ENCODE results near the gene ZNF43. TPM values are rescaled to one million over a fixed set of nuclear protein-coding genes. Genes with fewer than 3 reads are reported as not detected.
A peak's percentile ranks its signal among the peaks of the same experiment; 100 is the strongest.
"Not testable (repeated sequence)": the region's sequence is repeated elsewhere in the genome, so short reads cannot be mapped to it uniquely, and the experiment has no call there.

Gene ZNF43
- total RNA-seq: 1 to 10 TPM; 6.5 to 8.6 TPM
- long read RNA-seq, transcript ZNF43-201 (4 exons, 2,881 nt): major isoform, 8 of 10 reads
- long read RNA-seq, partial matches to known transcripts: 0 of 10 reads
- long read RNA-seq, other reads (novel, unspliced or antisense): 0 of 10 reads

DNA sequence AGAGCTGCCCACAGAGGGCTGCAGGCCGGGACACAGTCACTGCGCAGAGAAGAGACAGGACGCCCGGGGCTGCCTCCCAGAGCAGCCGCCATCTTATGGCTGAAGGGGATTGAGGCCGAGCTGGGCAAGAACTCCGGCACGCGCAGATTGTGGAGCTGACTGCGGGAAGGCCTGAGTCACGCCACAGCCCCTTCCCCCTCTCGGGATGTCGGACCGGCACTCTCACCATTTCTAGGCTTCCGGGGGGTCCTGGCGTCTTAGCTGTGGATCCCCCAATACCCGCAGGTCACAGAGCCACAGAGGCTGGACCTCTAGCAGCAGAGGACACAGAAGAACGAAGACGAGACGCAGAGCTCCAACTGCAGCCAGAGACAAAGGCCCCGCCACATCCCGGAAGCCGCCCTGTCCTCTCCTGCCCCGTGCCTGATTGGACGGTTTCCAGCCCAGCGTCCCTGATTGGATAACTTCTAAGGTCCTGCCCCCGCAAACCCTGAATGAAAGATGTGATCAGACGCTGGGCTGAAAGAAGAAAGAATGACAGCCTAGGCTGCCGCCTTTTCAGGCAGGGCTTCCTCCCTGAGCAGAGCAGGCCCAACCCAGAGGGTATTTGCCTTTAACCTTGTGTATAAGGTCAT is at the start of gene ZNF43:
Gene ZNF43 (minus strand): TSS at position 373 of the 635 bp plus-strand sequence. CDS start 144 bp downstream, at position 229.
- intact Hi-C loops (cut with DNase I): loop anchor here in 1 of 2 donors (5.0 kb wide), 1 partner anchor 69 kb away; the partner anchor contains the start of gene ZNF100
- peak; percentile 99 for DNase-seq
- ATAC-seq: peak; percentile 98 to 99

DNA sequence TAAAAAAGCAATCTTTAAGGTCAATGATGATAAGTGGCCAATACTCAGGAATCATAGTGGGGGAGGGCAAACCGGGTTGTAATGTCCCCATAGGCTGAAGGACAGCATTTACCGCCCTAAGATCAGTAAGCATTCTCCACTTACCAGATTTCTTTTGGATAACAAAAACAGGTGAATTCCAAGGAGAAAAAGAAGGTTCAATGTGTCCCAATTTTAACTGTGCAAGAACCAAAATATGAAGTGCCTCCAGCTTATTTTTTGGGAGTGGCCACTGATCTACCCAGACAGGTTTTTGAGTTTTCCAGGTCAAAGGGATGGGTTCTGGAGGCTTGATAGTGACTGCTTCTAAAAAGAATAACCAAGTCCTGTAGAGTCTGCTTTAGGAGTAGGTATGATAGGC is 49.5 kb upstream of the ZNF43 start:
- intact Hi-C loops (cut with DNase I); DNase-seq; ATAC-seq: not testable (repeated sequence)

DNA sequence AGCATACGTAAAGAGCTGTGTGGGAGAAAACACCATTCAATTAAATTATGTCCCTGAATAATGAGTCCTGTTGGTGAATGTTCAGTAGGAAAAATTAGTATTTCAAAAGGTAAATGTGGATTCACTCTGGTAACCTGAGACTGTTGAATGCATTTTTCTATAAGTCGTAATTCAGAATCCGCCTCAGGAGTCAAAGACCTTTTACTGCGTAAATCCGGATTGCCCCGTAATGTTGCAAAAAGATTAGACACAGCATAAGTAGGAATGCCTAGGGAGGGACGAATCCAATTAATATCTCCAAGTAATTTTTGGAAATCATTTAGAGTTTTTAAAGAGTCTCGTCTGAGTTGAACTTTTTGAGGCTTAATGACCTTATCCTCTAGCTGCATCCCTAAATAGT is 48.8 kb upstream of the ZNF43 start:
- DNase-seq; intact Hi-C loops (cut with DNase I); ATAC-seq: not testable (repeated sequence)

DNA sequence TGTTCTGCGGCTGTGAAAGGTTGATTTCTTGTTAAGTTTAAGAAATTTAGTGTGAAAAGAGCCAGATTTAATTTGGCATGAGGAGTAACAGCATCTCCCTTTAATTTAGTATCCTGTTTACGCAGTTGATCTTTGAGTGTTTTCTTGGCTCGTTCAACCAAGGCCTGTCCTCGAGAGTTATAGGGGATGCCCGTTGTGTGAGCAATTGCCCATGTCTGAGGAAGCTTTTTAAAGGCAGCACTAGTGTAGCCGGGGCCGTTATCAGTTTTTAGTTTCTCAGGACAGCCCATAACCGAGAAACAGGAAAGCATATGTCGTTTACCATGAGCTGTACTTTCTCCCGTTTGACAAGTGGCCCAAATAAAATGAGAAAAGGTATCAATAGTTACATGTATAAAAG is 47.5 kb upstream of the ZNF43 start:
- ATAC-seq (no peak), DNase-seq (no peak)
- intact Hi-C loops (cut with DNase I): no loop called here

DNA sequence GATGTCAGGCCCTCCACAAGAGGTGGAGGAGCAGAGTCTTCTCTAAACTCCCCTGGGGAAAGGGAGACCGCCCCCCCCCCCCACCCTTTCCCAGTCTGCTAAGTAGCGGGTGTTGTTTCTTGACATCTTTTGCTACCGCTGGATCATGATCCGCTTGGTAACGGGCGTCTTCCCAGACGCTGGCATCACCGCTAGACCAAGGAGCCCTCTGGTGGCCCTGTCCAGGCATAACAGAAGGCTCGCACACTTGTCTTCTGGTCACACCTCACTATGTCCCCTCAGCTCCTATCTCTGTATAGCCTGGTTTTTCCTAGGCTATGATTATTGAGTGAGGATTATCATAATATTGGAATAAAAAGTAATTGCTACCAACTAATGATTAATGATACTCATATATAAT is 44.8 kb upstream of the ZNF43 start:
- intact Hi-C loops (cut with DNase I); ATAC-seq; DNase-seq: not testable (repeated sequence)

DNA sequence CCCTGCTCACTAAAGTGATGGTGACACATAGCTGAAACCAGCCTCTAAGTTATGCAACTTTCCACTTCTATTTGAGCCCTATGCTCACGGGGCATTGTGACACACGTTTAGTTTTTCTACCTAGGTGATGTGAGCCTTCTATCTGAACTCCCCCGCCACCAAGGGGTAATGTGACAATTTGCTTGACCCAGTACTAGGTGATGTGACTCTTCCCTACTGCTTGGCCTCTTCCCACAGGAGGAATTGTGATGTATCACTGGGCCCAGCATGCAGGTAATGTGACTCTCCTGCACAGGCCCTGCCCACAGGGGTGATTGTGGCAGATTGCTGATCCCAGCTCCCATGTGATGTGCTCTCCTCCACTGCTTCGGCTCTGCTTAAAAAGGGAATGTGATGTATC is 42.7 kb upstream of the ZNF43 start:
- intact Hi-C loops (cut with DNase I): no loop called here
- no peak for ATAC-seq

DNA sequence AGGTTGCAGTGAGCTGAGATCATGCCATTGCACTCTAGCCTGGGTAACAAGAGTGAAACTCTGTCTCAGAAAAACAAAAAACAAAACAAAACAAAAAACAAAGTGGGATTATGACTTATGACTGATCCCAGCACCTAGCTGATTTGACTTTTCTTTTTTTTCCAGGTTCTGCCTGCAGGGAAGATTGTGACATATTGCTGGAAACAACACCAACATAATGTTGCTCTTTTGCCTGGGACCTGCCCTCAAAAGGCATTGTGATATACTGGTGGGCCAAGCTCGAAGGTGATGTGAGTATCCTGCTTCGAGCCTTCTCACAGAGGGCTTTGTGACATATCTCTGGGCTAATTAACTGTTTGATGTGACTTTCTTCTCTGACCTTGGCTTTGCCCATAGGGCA is 42.0 kb upstream of the ZNF43 start:
- intact Hi-C loops (cut with DNase I): no loop called here

More for the DNA sequence above, 42.7 kb upstream of the ZNF43 start:
- no peak for DNase-seq

DNA sequence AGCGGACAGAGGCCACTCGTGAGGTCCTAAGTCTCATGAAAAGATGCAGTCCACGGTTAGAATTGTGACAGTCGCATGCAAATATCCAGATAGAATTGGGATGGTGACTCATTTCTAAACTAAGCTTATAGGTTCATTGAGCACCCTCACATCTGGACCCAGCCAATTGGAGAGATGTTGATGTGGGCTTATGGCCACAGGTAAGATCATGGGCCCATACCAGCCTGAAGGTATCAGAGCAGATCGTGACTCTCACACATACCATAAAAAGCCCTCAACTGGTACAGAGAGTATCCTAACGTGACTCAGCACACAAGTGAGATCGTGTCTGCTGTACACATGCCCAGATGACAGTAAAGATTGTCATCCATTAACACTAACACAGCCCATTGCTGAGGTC is 40.6 kb upstream of the ZNF43 start:
- DNase-seq; ATAC-seq; intact Hi-C loops (cut with DNase I): not testable (repeated sequence)

More for the DNA sequence above, 42.0 kb upstream of the ZNF43 start:
- no peak for ATAC-seq
- DNase-seq: no peak

DNA sequence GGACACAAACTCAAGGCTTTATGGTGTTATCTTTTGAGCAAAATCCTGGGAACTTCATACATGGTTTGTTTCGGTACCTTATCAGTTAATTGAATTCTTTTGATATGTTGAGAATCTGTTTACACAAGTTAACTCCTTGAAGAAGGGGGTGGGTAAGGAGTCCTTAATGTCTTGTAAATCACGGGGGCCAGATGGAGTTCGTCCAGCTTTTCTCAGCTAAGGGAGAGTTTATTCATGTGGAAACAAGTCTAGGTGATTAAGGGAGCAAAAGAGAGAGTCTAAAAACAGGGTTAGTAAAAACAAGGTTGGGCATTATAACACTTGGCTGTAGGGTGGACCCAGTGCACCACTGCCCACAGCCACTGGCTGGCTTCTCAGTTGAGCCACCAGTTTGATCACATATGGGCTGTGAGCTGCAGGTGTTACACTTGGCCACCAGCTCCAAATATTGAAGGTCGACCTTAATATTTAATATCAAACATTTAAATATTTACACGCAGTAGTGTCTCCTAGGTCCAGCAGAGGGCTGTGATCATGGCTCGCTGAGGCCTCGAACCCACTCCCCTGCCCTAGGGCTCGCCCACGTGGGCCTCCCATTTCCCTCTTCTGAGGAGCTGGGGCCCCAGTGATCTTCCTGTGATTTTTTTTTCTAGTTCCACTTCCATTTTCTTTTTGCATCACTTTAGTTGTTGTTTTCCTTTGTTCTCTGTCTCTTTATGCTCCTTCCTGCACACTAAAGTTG is 21.0 kb upstream of the ZNF43 start:
- no peak for ATAC-seq
- no peak for DNase-seq
- intact Hi-C loops (cut with DNase I): no loop called here

DNA sequence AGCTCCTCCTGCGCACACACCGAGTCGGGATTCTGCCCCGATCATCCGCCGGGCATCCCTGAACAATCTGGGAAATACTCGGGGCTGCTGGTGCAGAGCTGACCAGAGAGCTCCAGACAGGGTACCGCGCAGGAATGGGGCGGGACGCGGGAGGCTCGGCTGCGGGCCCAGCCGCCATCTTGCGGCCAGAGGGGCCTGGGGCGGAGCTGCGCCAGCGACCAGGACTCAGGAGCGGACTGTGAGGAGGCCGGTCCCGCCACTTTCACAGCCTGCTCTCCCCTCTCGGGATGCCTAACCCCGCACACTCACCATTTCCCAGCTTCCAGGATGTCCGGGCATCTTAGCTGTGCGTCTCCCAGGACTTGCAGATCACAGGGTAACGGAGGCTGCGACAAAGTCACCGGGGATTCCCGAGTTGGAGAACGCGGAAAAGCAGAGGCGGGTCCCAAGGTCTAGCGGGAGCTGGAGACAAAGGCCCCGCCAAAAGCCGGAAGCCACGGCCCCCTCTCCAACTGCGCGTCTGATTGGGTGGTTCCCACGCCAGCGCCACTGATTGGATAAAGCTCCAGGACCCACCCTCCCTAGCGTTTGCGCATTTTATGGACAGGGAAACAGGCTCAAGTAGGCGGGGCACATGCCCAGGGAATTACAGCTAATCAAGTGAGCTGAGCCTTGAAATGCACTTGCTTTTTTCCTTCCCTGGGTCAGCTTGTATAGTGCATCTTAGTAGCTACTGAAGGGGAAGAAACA is 15.8 kb upstream of the ZNF43 start:
- DNase-seq: peak; percentile 96
- intact Hi-C loops (cut with DNase I): no loop called here
- ATAC-seq: peak; percentile 100

DNA sequence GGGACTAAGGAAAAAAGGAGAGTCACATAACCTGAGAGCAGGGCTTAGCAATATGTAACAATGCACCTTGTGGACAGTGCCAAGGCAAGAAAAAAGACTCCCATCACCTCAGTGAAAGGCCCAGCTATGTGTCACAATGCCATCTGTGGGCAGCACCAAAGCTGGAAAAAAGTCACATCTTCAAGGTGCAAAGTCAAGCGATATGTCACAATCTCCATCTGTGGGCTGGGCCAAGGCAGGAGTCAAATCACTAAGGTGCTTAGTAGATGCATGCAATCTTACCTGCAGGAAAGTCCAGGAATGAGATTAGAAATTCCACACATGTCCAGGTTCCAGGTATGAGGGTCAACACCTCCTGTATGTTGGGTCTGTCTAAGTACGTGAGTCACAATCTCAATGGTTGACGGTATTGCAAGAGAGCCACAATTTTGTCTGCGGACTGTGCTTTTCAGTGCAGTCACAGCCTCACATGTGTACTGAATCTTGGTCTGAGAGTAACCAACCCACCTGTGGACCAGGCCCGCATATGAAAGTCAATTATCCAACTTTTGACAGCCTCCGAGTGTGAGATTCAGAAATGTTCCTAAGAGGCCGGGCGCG is 14.8 kb upstream of the ZNF43 start:
- DNase-seq (no peak), ATAC-seq (no peak)
- intact Hi-C loops (cut with DNase I): no loop called here

DNA sequence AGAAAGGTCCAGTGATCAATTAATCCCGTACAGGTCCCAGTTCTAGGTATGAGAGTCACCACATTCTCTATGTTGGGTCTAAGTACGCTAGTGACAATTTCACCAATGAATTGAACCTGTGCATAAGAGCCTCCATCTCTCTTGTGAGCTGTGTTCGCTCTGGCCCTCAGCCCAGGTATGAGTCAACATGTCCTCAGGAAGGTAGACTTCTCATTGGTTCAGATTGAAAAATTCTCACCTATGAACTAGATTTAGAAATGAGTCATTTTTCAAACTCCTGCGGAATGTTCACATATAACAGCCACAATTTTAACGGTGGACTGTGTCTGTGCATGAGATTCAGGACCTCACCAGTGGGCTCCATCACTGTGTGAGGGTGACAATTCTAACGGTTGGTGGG is 12.7 kb upstream of the ZNF43 start:
- DNase-seq (no peak), ATAC-seq (no peak)
- intact Hi-C loops (cut with DNase I): no loop called here

DNA sequence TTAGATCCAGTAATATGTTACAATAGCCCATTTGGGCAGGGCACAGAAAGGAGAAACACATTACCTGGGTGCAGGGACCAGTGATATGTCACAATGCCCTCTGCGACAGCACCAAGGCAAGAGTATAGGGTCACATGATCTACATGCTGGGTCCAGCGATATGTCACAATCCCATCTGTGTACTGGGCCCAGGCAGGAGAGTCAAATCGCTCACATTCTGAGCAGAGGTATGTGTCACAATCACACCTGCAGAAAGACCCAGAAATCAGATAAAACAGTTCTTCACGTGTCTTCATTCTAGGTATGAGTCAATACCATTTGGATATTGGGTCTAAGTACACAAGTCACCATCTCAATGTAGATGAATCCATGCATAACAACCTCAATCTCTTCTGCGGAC is 7.1 kb upstream of the ZNF43 start:
- intact Hi-C loops (cut with DNase I): no loop called here
- ATAC-seq (no peak), DNase-seq (no peak)

DNA sequence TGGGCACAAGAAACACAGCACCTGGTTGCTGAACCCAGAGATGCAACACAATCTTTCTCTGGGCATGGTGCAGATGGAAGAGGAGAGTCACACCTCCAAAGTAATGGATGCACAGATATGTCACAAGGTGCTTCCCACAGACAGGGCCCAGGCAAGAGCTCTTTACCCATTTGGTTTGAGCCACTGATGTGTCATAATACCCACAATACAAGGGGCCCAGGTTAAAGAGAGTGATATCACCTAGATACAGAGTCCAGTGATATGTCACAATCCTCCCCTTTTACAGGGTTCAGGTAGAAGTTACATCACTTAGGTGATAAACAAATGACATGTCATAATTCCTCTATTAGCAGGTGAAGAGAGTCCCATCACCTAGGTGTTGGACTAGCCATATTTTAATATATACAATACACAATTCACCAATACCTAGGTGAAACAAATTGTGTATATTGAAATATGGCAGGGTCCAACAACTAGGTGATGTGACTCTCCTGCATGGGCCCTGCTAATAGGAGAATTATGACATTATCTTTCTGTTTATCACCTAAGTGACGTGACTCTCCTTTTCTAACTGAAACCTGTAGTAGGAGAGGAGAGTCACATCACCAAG is 5.6 kb upstream of the ZNF43 start:
- intact Hi-C loops (cut with DNase I): no loop called here
- ATAC-seq: no peak
- no peak for DNase-seq

DNA sequence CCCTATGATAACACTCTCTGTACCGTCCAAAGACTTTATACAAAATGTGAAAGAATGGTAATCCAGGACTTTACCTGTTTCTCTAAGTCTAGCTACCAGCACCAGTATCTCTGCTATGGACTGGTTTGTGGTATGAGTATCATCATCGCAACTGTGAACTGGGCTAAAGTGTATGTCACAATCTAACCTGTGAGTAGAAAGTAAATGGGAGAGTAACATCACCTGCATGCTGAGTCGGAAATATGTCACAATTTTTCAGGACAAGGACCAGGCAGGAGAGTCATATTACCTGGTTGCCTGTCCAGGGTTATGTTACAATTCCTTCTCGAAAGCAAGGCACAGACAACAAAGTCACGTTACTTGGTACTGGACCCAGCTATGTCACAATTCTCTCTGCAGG is 5.1 kb upstream of the ZNF43 start:
- no peak for DNase-seq
- no peak for ATAC-seq
- intact Hi-C loops (cut with DNase I): no loop called here

DNA sequence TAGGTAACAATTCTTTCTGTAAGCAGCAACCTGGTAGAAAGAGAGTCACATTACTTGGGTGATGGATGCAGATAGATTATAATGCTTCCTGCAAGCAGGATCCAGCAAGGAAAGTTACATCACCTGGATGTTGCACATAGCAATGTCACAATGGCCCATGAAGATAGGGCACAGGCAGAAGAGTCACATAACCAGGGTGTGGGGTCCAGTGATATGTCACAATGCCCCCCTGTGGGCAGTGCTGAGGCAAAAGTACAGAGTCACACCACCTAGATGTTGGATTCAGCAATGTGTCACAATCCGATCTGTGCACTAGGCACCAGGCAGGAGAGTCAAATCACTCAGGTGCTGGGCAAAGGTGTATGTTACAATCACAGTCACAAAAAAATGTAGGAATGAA is 4.0 kb upstream of the ZNF43 start:
- intact Hi-C loops (cut with DNase I): loop anchor here in 1 of 2 donors (5.0 kb wide), 1 partner anchor 73 kb away; the partner anchor contains the start of gene ZNF100
- ATAC-seq (no peak), DNase-seq (no peak)

DNA sequence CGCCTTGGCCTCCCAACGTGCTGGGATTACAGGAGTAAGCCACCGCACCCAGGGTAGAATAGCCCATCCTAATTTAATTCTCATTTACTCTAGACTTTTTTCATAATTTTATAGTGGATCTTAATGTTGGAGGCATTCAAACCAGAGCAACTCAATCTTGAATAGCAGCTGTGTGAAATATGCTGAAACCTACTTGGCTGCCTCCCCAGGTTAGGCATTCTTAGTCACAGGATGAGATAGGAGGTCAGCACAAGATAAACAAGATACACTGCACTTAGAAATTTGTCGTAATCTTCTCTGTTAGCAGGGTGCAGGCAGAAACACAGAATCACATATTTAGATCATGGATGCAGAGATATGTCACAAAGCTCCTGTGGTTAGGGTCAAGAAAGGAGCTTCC is 2.7 kb upstream of the ZNF43 start:
- DNase-seq (no peak), ATAC-seq (no peak)
- intact Hi-C loops (cut with DNase I): loop anchor here in 1 of 2 donors (5.0 kb wide), 1 partner anchor 71 kb away; the partner anchor contains the start of gene ZNF100

DNA sequence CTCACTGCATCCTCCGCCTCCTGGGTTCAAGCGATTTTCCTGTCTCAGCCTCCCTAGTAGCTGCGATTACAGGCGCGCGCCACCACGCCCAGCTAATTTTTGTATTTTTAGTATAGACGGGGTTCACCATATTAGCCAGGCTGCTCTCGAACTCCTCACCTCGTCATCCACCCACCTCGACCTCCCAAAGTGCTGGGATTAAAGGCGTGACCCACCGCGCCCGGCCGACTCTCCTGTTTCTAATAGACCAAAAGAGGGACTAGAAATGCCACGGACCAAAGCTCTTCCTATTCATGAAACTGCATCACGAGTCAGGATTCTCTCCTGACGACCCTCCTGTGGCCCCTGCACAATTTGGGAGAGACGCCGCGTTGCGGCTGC is 563 bp downstream of the ZNF43 start:
- intact Hi-C loops (cut with DNase I): loop anchor here in 1 of 2 donors (5.0 kb wide), 1 partner anchor 68 kb away; the partner anchor contains the start of gene ZNF100
- DNase-seq: peak; percentile 26
- no peak for ATAC-seq

DNA sequence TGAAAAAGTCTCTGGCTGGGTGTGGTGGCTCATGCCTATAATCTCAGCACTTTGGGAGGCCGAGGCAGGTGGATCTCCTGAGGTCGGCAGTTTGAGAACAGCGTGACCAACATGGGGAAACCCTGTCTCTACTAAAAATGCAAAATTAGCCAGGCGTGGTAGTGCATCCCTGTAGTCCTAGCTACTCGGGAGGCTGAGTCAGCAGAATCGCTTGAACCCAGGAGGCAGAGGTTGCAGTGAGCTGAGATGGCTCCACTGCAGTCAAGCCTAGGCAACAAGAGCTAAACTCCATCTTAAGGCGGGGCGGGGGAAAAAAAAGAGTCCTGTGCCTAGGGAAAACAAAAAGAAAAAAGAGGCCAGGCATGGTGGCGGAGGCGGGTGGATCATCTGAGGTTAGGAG is 2.2 kb downstream of the ZNF43 start:
- ATAC-seq (no peak), DNase-seq (no peak)
- intact Hi-C loops (cut with DNase I): no loop called here
